Fibroblast of skin of right biceps (primary cell): ENCODE data around the gene PTPRD.
A peak's percentile ranks its signal among the peaks of the same experiment; 100 is the strongest.
"Not testable (repeated sequence)": the region's sequence is repeated elsewhere in the genome, so short reads cannot be mapped to it uniquely, and the experiment has no call there.

Source experiments
- DNase-seq: peaks from one replicate; pipeline ENCODE4 v3.0.0-alpha.2; 2013

The PTPRD gene

GRCh38 chr9:10449201-10449617 is 163.6 kb downstream of the PTPRD start:
- not testable (repeated sequence) for DNase-seq

- no peak for DNase-seq
Measured at GRCh38 chr9:10447036-10447435, 165.8 kb downstream of the PTPRD start.

- no peak for DNase-seq
Measured at GRCh38 chr9:10443868-10444204, 169.0 kb downstream of the PTPRD start.

- DNase-seq: no peak
Measured at GRCh38 chr9:10443181-10443867, 169.5 kb downstream of the PTPRD start.

GRCh38 chr9:10438955-10439354 is 173.8 kb downstream of the PTPRD start:
- no peak for DNase-seq

- DNase-seq: no peak
Measured at GRCh38 chr9:10436756-10437155, 176.0 kb downstream of the PTPRD start.

GRCh38 chr9:10434412-10434811 is 178.4 kb downstream of the PTPRD start:
- no peak for DNase-seq

- no peak for DNase-seq
Measured at GRCh38 chr9:10411272-10411671, 201.5 kb downstream of the PTPRD start.

GRCh38 chr9:10403283-10403682 is 209.5 kb downstream of the PTPRD start:
- DNase-seq: no peak

- no peak for DNase-seq
Measured at GRCh38 chr9:10396615-10397014, 216.2 kb downstream of the PTPRD start.

GRCh38 chr9:10387282-10387681 is 225.5 kb downstream of the PTPRD start:
- DNase-seq: no peak

- no peak for DNase-seq
Measured at GRCh38 chr9:10371824-10372223, 241.0 kb downstream of the PTPRD start.

GRCh38 chr9:10366171-10366779 is 246.5 kb downstream of the PTPRD start:
- peak; percentile 39 for DNase-seq

GRCh38 chr9:10354591-10354990 is 258.2 kb downstream of the PTPRD start:
- DNase-seq: no peak

- peak; percentile 35 for DNase-seq
Measured at GRCh38 chr9:10345621-10346020, 267.2 kb downstream of the PTPRD start.

GRCh38 chr9:10341057-10341456 is 271.7 kb downstream of the PTPRD start:
- DNase-seq: no peak

GRCh38 chr9:10339152-10339551 is 273.6 kb downstream of the PTPRD start:
- no peak for DNase-seq

- no peak for DNase-seq
Measured at GRCh38 chr9:10331157-10331556, 281.6 kb downstream of the PTPRD start.

GRCh38 chr9:10282084-10282483 is 330.7 kb downstream of the PTPRD start:
- no peak for DNase-seq

GRCh38 chr9:10274988-10275387 is 337.8 kb downstream of the PTPRD start:
- no peak for DNase-seq

- DNase-seq: peak; percentile 72
Measured at GRCh38 chr9:10274175-10274574, 338.6 kb downstream of the PTPRD start.

- DNase-seq: no peak
Measured at GRCh38 chr9:10272830-10273229, 340.0 kb downstream of the PTPRD start.

- DNase-seq: peak; percentile 49
Measured at GRCh38 chr9:10268531-10269485, 344.0 kb downstream of the PTPRD start.

- peak; percentile 88 for DNase-seq
Measured at GRCh38 chr9:10265153-10265631, 347.6 kb downstream of the PTPRD start.
